Measurements from ENCODE around the gene NSUN5. TPM values are rescaled to one million over a fixed set of nuclear protein-coding genes. Genes with fewer than 3 reads are reported as not detected.
"Not testable (repeated sequence)": the region's sequence is repeated elsewhere in the genome, so short reads cannot be mapped to it uniquely, and the experiment has no call there.

NSUN5 gene
- total and polyA plus RNA-seq, 2 of the 8 experiments (the other 6 are each of a cell fraction or from before 2014, with no cell fraction given) = 56.2 to 89.0 TPM

GRCh38 chr7:73297235-73297634, 11.4 kb downstream of the NSUN5 start:
- H2BK15ac ChIP-seq (ENCODE audit: low read length); H4K20me1 ChIP-seq (replicated peaks in 1 of 2; ENCODE audit: control insufficient read depth in 1 of 2, insufficient read depth in 2 of 2, low read length in 2 of 2); H3K4ac ChIP-seq (replicated peaks; ENCODE audit: insufficient read length, low read depth, low read length); H3K56ac ChIP-seq (replicated peaks; ENCODE audit: insufficient read length, low read depth, low read length); H3K79me2 ChIP-seq (ENCODE audit: control insufficient read depth in 1 of 2, insufficient read depth in 2 of 2, low read length in 2 of 2); H3K9ac ChIP-seq (replicated peaks in 1 of 4; ENCODE audit: extremely low read depth in 1 of 4, low read depth in 3 of 4, low read length in 3 of 4); H3K27me3 ChIP-seq (replicated peaks in 1 of 4; ENCODE audit: control insufficient read depth in 3 of 4, extremely low read depth in 1 of 4, insufficient read depth in 3 of 4, low read length in 3 of 4); H3K4me3 ChIP-seq (ENCODE audit: extremely low read depth in 1 of 4, insufficient read depth in 2 of 4, low read depth in 3 of 4, low read length in 4 of 4); POLR2A ChIA-PET (ENCODE audit: partially characterized antibody); CTCF ChIA-PET (ENCODE audit: partially characterized antibody); DNase-seq (ENCODE audit: low read depth in 1 of 2, low spot score in 2 of 2); H2AK5ac ChIP-seq (ENCODE audit: low read depth, low read length); H3K18ac ChIP-seq (ENCODE audit: extremely low read depth, low read length); H3K36me3 ChIP-seq (ENCODE audit: control insufficient read depth in 2 of 4, insufficient read depth in 4 of 4, low read length in 3 of 4); H2AFZ ChIP-seq (ENCODE audit: low read length); H3K4me1 ChIP-seq (replicated peaks in 1 of 4; ENCODE audit: control insufficient read depth in 3 of 4, insufficient read depth in 4 of 4, low read length in 3 of 4); H3K79me1 ChIP-seq (ENCODE audit: low read depth, low read length); H3K23me2 ChIP-seq (ENCODE audit: low read depth, low read length); H4K5ac ChIP-seq (ENCODE audit: insufficient read length, low read depth, low read length); H3K27ac ChIP-seq (ENCODE audit: low read depth, low read length); H2BK120ac ChIP-seq (replicated peaks; ENCODE audit: low read depth, low read length); H3K23ac ChIP-seq (ENCODE audit: insufficient read length); H3K9me3 ChIP-seq (ENCODE audit: insufficient read depth in 2 of 2, low read depth in 1 of 2, low read length in 1 of 2); H4K8ac ChIP-seq (ENCODE audit: extremely low read depth, insufficient read depth, low read length); H3K4me2 ChIP-seq (ENCODE audit: insufficient read depth in 1 of 2, low read depth in 2 of 2, low read length in 2 of 2); H2BK5ac ChIP-seq (ENCODE audit: low read depth, low read length); H2BK20ac ChIP-seq (ENCODE audit: low read length); H3K14ac ChIP-seq (ENCODE audit: insufficient read length); H4K91ac ChIP-seq (replicated peaks; ENCODE audit: insufficient read length, low read length); FAIRE-seq; H2BK12ac ChIP-seq (ENCODE audit: low read depth, low read length): not testable (repeated sequence)
- no CpG with 5 or more reads among the region's 13 CpGs for WGBS, 2 experiments (ENCODE audit: extremely low coverage in 1 of 2, insufficient coverage in 1 of 2, insufficient read length in 1 of 2, insufficient replicate concordance in 2 of 2, low coverage in 1 of 2, low lambda C conversion rate in 2 of 2, missing lambda C conversion rate in 1 of 2)

- H2BK5ac ChIP-seq (ENCODE audit: low read depth, low read length); H2BK15ac ChIP-seq (ENCODE audit: low read length); H4K20me1 ChIP-seq (replicated peaks in 1 of 2; ENCODE audit: control insufficient read depth in 1 of 2, insufficient read depth in 2 of 2, low read length in 2 of 2); FAIRE-seq; H3K9me3 ChIP-seq (ENCODE audit: insufficient read depth in 2 of 2, low read depth in 1 of 2, low read length in 1 of 2); H4K5ac ChIP-seq (ENCODE audit: insufficient read length, low read depth, low read length); POLR2A ChIA-PET (ENCODE audit: partially characterized antibody); H3K56ac ChIP-seq (replicated peaks; ENCODE audit: insufficient read length, low read depth, low read length); H2AFZ ChIP-seq (ENCODE audit: low read length); H2BK120ac ChIP-seq (replicated peaks; ENCODE audit: low read depth, low read length); H3K23me2 ChIP-seq (ENCODE audit: low read depth, low read length); H3K4me2 ChIP-seq (ENCODE audit: insufficient read depth in 1 of 2, low read depth in 2 of 2, low read length in 2 of 2); H3K36me3 ChIP-seq (ENCODE audit: control insufficient read depth in 2 of 4, insufficient read depth in 4 of 4, low read length in 3 of 4); H3K27ac ChIP-seq (ENCODE audit: low read depth, low read length); H2AK5ac ChIP-seq (ENCODE audit: low read depth, low read length); H3K27me3 ChIP-seq (replicated peaks in 1 of 4; ENCODE audit: control insufficient read depth in 3 of 4, extremely low read depth in 1 of 4, insufficient read depth in 3 of 4, low read length in 3 of 4); H3K4ac ChIP-seq (replicated peaks; ENCODE audit: insufficient read length, low read depth, low read length); H2BK12ac ChIP-seq (ENCODE audit: low read depth, low read length); DNase-seq (ENCODE audit: low read depth in 1 of 2, low spot score in 2 of 2); H3K9ac ChIP-seq (replicated peaks in 1 of 4; ENCODE audit: extremely low read depth in 1 of 4, low read depth in 3 of 4, low read length in 3 of 4); H3K23ac ChIP-seq (ENCODE audit: insufficient read length); CTCF ChIA-PET (ENCODE audit: partially characterized antibody); H2BK20ac ChIP-seq (ENCODE audit: low read length); H4K8ac ChIP-seq (ENCODE audit: extremely low read depth, insufficient read depth, low read length); H3K18ac ChIP-seq (ENCODE audit: extremely low read depth, low read length); H3K4me3 ChIP-seq (ENCODE audit: extremely low read depth in 1 of 4, insufficient read depth in 2 of 4, low read depth in 3 of 4, low read length in 4 of 4); H3K14ac ChIP-seq (ENCODE audit: insufficient read length); H4K91ac ChIP-seq (replicated peaks; ENCODE audit: insufficient read length, low read length); H3K79me2 ChIP-seq (ENCODE audit: control insufficient read depth in 1 of 2, insufficient read depth in 2 of 2, low read length in 2 of 2); H3K4me1 ChIP-seq (replicated peaks in 1 of 4; ENCODE audit: control insufficient read depth in 3 of 4, insufficient read depth in 4 of 4, low read length in 3 of 4); H3K79me1 ChIP-seq (ENCODE audit: low read depth, low read length): not testable (repeated sequence)
- WGBS, 2 experiments (ENCODE audit: extremely low coverage in 1 of 2, insufficient coverage in 1 of 2, insufficient read length in 1 of 2, insufficient replicate concordance in 2 of 2, low coverage in 1 of 2, low lambda C conversion rate in 2 of 2, missing lambda C conversion rate in 1 of 2) = no CpG with 5 or more reads among the region's 5 CpGs
These were observed 31.4 kb downstream of the NSUN5 start for GRCh38 chr7:73277210-73277609.
